H9 (cell line): ENCODE data around the gene XDH. TPM values are rescaled to one million over a fixed set of nuclear protein-coding genes. Genes with fewer than 3 reads are reported as not detected.

Source experiments
- DNase-seq: peaks from one replicate; pipeline ENCODE4 v3.0.0-alpha.2; 2017
- H2AFZ ChIP-seq: one replicate; pipeline ENCODE4 v1.6.1; 2013; ENCODE audit warnings: mild to moderate bottlenecking, low read length, control low read depth, moderate library complexity
- H2AK5ac ChIP-seq: 2 replicates; pipeline ENCODE4 v1.6.1; 2013; ENCODE audit warnings: low read length, control low read depth, mixed read lengths; ENCODE audit not compliant: insufficient read length
- H2BK120ac ChIP-seq: one replicate; pipeline ENCODE4 v1.6.1; 2013; ENCODE audit warnings: low read depth, mild to moderate bottlenecking, low read length, control low read depth, inconsistent platforms; ENCODE audit not compliant: poor library complexity, severe bottlenecking
- H2BK12ac ChIP-seq: 2 replicates; pipeline ENCODE4 v1.6.1; 2013; ENCODE audit warnings: low read length, control low read depth, mixed read lengths, low read depth; ENCODE audit not compliant: insufficient read length
- H2BK15ac ChIP-seq: 2 replicates; pipeline ENCODE4 v1.6.1; 2013; ENCODE audit warnings: low read depth, low read length, control low read depth
- H2BK20ac ChIP-seq: one replicate; pipeline ENCODE4 v1.6.1; 2013; ENCODE audit warnings: low read depth, mild to moderate bottlenecking, low read length, control low read depth, inconsistent platforms; ENCODE audit not compliant: poor library complexity, severe bottlenecking
- H2BK5ac ChIP-seq: 2 replicates; pipeline ENCODE4 v1.6.1; 2013; ENCODE audit warnings: low read length, control low read depth, mixed read lengths; ENCODE audit not compliant: insufficient read length
- H3K14ac ChIP-seq: 2 replicates; pipeline ENCODE4 v1.6.1; 2013; ENCODE audit warnings: low read length, control low read depth; ENCODE audit not compliant: insufficient read depth
- H3K18ac ChIP-seq: 2 replicates; pipeline ENCODE4 v1.6.1; 2013; ENCODE audit warnings: low read depth, mild to moderate bottlenecking, mixed read lengths, low read length, control low read depth; ENCODE audit not compliant: insufficient read length
- H3K23ac ChIP-seq: 2 replicates; pipeline ENCODE4 v1.6.1; 2013; ENCODE audit warnings: low read length, control low read depth, mixed read lengths, low read depth; ENCODE audit not compliant: insufficient read length
- H3K23me2 ChIP-seq: 2 replicates; pipeline ENCODE4 v1.6.1; 2013; ENCODE audit warnings: low read depth, mild to moderate bottlenecking, mixed read lengths, low read length, control low read depth; ENCODE audit not compliant: insufficient read length, poor library complexity, severe bottlenecking
- H3K27ac ChIP-seq: 2 replicates; pipeline ENCODE4 v1.5.1; 2013; ENCODE audit warnings: low read length, control low read depth, mixed read lengths, low read depth; ENCODE audit not compliant: insufficient read length
- H3K27me3 ChIP-seq: 2 replicates; pipeline ENCODE4 v1.6.1; 2013; ENCODE audit warnings: low read length, control low read depth, inconsistent platforms; ENCODE audit not compliant: insufficient read depth
- H3K4ac ChIP-seq: 2 replicates; pipeline ENCODE4 v1.6.1; 2013; ENCODE audit warnings: low read depth, mild to moderate bottlenecking, control low read depth, inconsistent platforms, low read length, moderate library complexity
- H3K4me1 ChIP-seq: 2 replicates; pipeline ENCODE4 v1.6.1; 2013; ENCODE audit warnings: low read length, control low read depth, inconsistent platforms; ENCODE audit not compliant: insufficient read depth
- H3K4me2 ChIP-seq: 2 replicates; pipeline ENCODE4 v1.6.1; 2013; ENCODE audit warnings: low read length, control low read depth, mixed read lengths; ENCODE audit not compliant: insufficient read length, insufficient read depth
- H3K56ac ChIP-seq: 2 replicates; pipeline ENCODE4 v1.6.1; 2013; ENCODE audit warnings: low read depth, mild to moderate bottlenecking, mixed read lengths, low read length, control low read depth; ENCODE audit not compliant: insufficient read length
- H3K79me1 ChIP-seq: 2 replicates; pipeline ENCODE4 v1.6.1; 2013; ENCODE audit warnings: low read depth, mild to moderate bottlenecking, moderate library complexity, low read length, control low read depth, inconsistent platforms; ENCODE audit not compliant: insufficient read depth, poor library complexity, severe bottlenecking
- H3K79me2 ChIP-seq: 2 replicates; pipeline ENCODE4 v1.6.1; 2013; ENCODE audit warnings: low read length, control low read depth, inconsistent platforms; ENCODE audit not compliant: insufficient read depth
- H3K9ac ChIP-seq: 2 replicates; pipeline ENCODE4 v1.6.1; 2013; ENCODE audit warnings: low read length, control low read depth, mixed read lengths; ENCODE audit not compliant: insufficient read length; ENCODE audit errors: extremely low read depth
- H3K9me3 ChIP-seq: one replicate; pipeline ENCODE4 v1.6.1; 2013; ENCODE audit warnings: low read depth, low read length, inconsistent platforms; ENCODE audit not compliant: control insufficient read depth
- H3T11ph ChIP-seq: one replicate; pipeline ENCODE4 v1.6.1; 2013; ENCODE audit warnings: mild to moderate bottlenecking, low read length, control low read depth, inconsistent platforms
- H4K20me1 ChIP-seq: one replicate; pipeline ENCODE4 v1.6.1; 2013; ENCODE audit not compliant: control insufficient read depth, insufficient read length, insufficient read depth
- H4K5ac ChIP-seq: 2 replicates; pipeline ENCODE4 v1.6.1; 2013; ENCODE audit warnings: low read depth, mild to moderate bottlenecking, mixed read lengths, low read length, control low read depth; ENCODE audit not compliant: insufficient read length
- H4K8ac ChIP-seq: replicated peaks from 2 replicates; pipeline ENCODE4 v1.6.1; 2013; ENCODE audit warnings: low read length, control low read depth, mixed read lengths, low read depth; ENCODE audit not compliant: insufficient read length
- H4K91ac ChIP-seq: 2 replicates; pipeline ENCODE4 v1.6.1; 2013; ENCODE audit warnings: low read depth, mild to moderate bottlenecking, moderate library complexity, mixed read lengths, low read length, control low read depth; ENCODE audit not compliant: insufficient read length
- H3K27ac Mint-ChIP-seq, 3 experiments: 2 replicates in 2 of 3; 3 replicates in 1 of 3; pipeline ENCODE4 v1.8.0; 2020 to 2021; ENCODE audit warnings: mixed read lengths in 3 of 3, mild to moderate bottlenecking in 1 of 3, moderate library complexity in 1 of 3
- H3K27me3 Mint-ChIP-seq: 2 replicates; pipeline ENCODE4 v1.8.0; 2021; ENCODE audit warnings: low read depth, mild to moderate bottlenecking, moderate library complexity, mixed read lengths
- H3K36me3 Mint-ChIP-seq, 3 experiments: 2 replicates in 2 of 3; 3 replicates in 1 of 3; pipeline ENCODE4 v1.8.0; 2020 to 2021; ENCODE audit warnings: low read depth in 3 of 3, mixed read lengths in 3 of 3; ENCODE audit not compliant: insufficient read depth in 1 of 3
- H3K4me1 Mint-ChIP-seq, 2 experiments: 2 replicates each; pipeline ENCODE4 v1.8.0; 2020; ENCODE audit warnings: mixed read lengths in 2 of 2
- H3K4me3 Mint-ChIP-seq, 2 experiments: 2 replicates in 1 of 2; 3 replicates in 1 of 2; pipeline ENCODE4 v1.8.0; 2020 to 2021; ENCODE audit warnings: mild to moderate bottlenecking in 2 of 2, mixed read lengths in 2 of 2, moderate library complexity in 1 of 2
- H3K9me3 Mint-ChIP-seq, 2 experiments: 2 replicates in 1 of 2; 3 replicates in 1 of 2; pipeline ENCODE4 v1.8.0; 2020; ENCODE audit warnings: mild to moderate bottlenecking in 2 of 2, mixed read lengths in 2 of 2, moderate library complexity in 1 of 2
- CTCF ChIP-seq: fragments of 200-600 bp; sonication (generic); conservative IDR thresholded peaks from 3 replicates; pipeline ENCODE4 v1.8.0; 2021; ENCODE audit warnings: antibody characterized with exemption, mild to moderate bottlenecking
- WGBS: extraction: QIAGEN DNeasy Blood & Tissue Kit; methylation state at CpG from one replicate; pipeline ENCODE4 v1.1.7; 2013; ENCODE audit warnings: missing lambda C conversion rate, low lambda C conversion rate, mixed read lengths; ENCODE audit not compliant: insufficient read length; ENCODE audit errors: extremely low coverage; 5-methylcytosine and 5-hydroxymethylcytosine counted together
- total RNA-seq: library from RNA; stranded (reverse); gene quantifications from 2 replicates; pipeline ENCODE4 v1.2.1, GENCODE V29; 2021

The XDH gene
- total RNA-seq, 1 experiment from 2014 or later, result 1.4 TPM

GRCh38 chr2:31347750-31348149, 66.8 kb downstream of the XDH start:
- Histone ChIP-seq H3K9me3 (no peaks in the 10 kb centered on the region), H2BK12ac (no peak overlapping the region), H3K79me2 (no peaks in the 10 kb centered on the region), H3K14ac (no peak overlapping the region), H2BK5ac (no peak overlapping the region), H4K5ac (no peak overlapping the region), H4K8ac (no peak overlapping the region), H3K23ac (no peak overlapping the region), H3K27me3 (no peaks in the 10 kb centered on the region), H4K91ac (no peak overlapping the region), H3K18ac (no peak overlapping the region), H3K4ac (no peak overlapping the region), H2AK5ac (no peak overlapping the region), H3T11ph (no peak overlapping the region), H4K20me1 (no peaks in the 10 kb centered on the region), H3K27ac (no peak overlapping the region), H2AFZ (no peak overlapping the region), H3K79me1 (no peaks in the 10 kb centered on the region), H3K23me2 (no peaks in the 10 kb centered on the region), H2BK120ac (no peak overlapping the region), H2BK15ac (no peak overlapping the region), H3K9ac (no peak overlapping the region), H3K4me2 (no peak overlapping the region), H2BK20ac (no peak overlapping the region), H3K56ac (no peak overlapping the region), H3K4me1 (no peaks in the 10 kb centered on the region)
- no peak for DNase-seq
- Mint-ChIP-seq H3K9me3 (no peaks in the 10 kb centered on the region), H3K4me1 (no peaks in the 10 kb centered on the region), H3K36me3 (no peaks in the 10 kb centered on the region), H3K27me3 (no peaks in the 10 kb centered on the region), H3K4me3 (no peak overlapping the region), H3K27ac (peak overlapping the region in 1 of 3 experiments; percentile 4; a peak in 2 of 7 replicates)
- WGBS, result no CpG with 5 or more reads among the region's 9 CpGs
- TF ChIP-seq CTCF, result no peak
